ENCODE measurements around the gene IQGAP2. TPM values are rescaled to one million over a fixed set of nuclear protein-coding genes. Genes with fewer than 3 reads are reported as not detected.
"Not testable (repeated sequence)": the region's sequence is repeated elsewhere in the genome, so short reads cannot be mapped to it uniquely, and the experiment has no call there.

The IQGAP2 gene
- total RNA-seq, 2 experiments from 2014 or later: 62.7 to 72.1 TPM

GRCh38 chr5:76419597-76420298 is 16.7 kb downstream of the IQGAP2 start:
- peaks cover 3% of the 10 kb centered on the region for H3K4me1 Mint-ChIP-seq (ENCODE audit: low read depth)
- H3K27ac Mint-ChIP-seq: no peak overlapping the region
- CTCF ChIA-PET: no interaction called here

GRCh38 chr5:76422227-76422626 is 19.1 kb downstream of the IQGAP2 start:
- H3K27ac Mint-ChIP-seq: no peak overlapping the region
- H3K4me3 Mint-ChIP-seq: no peak overlapping the region
- H3K9me3 Mint-ChIP-seq (ENCODE audit: insufficient read depth): no peaks in the 10 kb centered on the region
- ATAC-seq (no peak), DNase-seq (no peak)
- H3K27me3 Mint-ChIP-seq (ENCODE audit: low read depth): no peaks in the 10 kb centered on the region
- H3K4me1 Mint-ChIP-seq (ENCODE audit: low read depth): peaks cover 17% of the 10 kb centered on the region
- POLR2A ChIA-PET: interaction anchor here (1.0 to 1.4 kb wide), 2 partner anchors 18 to 116 kb away, joined by 3 to 4 read pairs; no protein-coding TSS in a partner anchor
- CTCF ChIA-PET: interaction anchor here (1.2 kb wide), 1 partner anchor 11 kb away, joined by 3 read pairs; no protein-coding TSS in a partner anchor
- peaks cover 15% of the 10 kb centered on the region for H3K36me3 Mint-ChIP-seq (ENCODE audit: low read depth)

More at GRCh38 chr5:76419597-76420298, 16.7 kb downstream of the IQGAP2 start:
- Mint-ChIP-seq H3K27me3 (ENCODE audit: low read depth) (no peaks in the 10 kb centered on the region), H3K9me3 (ENCODE audit: insufficient read depth) (no peaks in the 10 kb centered on the region), H3K4me3 (no peak overlapping the region), H3K36me3 (ENCODE audit: low read depth) (peaks cover 8% of the 10 kb centered on the region)
- POLR2A ChIA-PET: no interaction called here
- DNase-seq (no peak), ATAC-seq (no peak)

GRCh38 chr5:76422742-76423141 is 19.7 kb downstream of the IQGAP2 start:
- Mint-ChIP-seq H3K27ac (no peak overlapping the region), H3K4me3 (no peak overlapping the region), H3K27me3 (ENCODE audit: low read depth) (no peaks in the 10 kb centered on the region), H3K36me3 (ENCODE audit: low read depth) (peaks cover 19% of the 10 kb centered on the region), H3K4me1 (ENCODE audit: low read depth) (peaks cover 17% of the 10 kb centered on the region), H3K9me3 (ENCODE audit: insufficient read depth) (no peaks in the 10 kb centered on the region)
- no peak for DNase-seq
- ATAC-seq: no peak
- ChIA-PET POLR2A (interaction anchor here (1.0 kb wide), 1 partner anchor 116 kb away, joined by 4 read pairs; no protein-coding TSS in a partner anchor), CTCF (no interaction called here)

- Mint-ChIP-seq H3K36me3 (ENCODE audit: low read depth) (peaks cover 18% of the 10 kb centered on the region), H3K4me3 (no peak overlapping the region), H3K27me3 (ENCODE audit: low read depth) (no peaks in the 10 kb centered on the region), H3K27ac (no peak overlapping the region), H3K9me3 (ENCODE audit: insufficient read depth) (no peaks in the 10 kb centered on the region), H3K4me1 (ENCODE audit: low read depth) (peaks cover 19% of the 10 kb centered on the region)
- ChIA-PET POLR2A (no interaction called here), CTCF (interaction anchor here (1.6 kb wide), 1 partner anchor 8 kb away, joined by 4 read pairs; no protein-coding TSS in a partner anchor)
- DNase-seq (no peak), ATAC-seq (no peak)
These were observed 22.1 kb downstream of the IQGAP2 start for GRCh38 chr5:76425146-76425545.

- Mint-ChIP-seq H3K36me3 (ENCODE audit: low read depth) (peaks cover 15% of the 10 kb centered on the region), H3K4me3 (no peak overlapping the region), H3K4me1 (ENCODE audit: low read depth) (peaks cover 19% of the 10 kb centered on the region), H3K9me3 (ENCODE audit: insufficient read depth) (no peaks in the 10 kb centered on the region), H3K27ac (no peak overlapping the region), H3K27me3 (ENCODE audit: low read depth) (no peaks in the 10 kb centered on the region)
- ChIA-PET POLR2A (interaction anchor here (0.6 kb wide), 1 partner anchor 73 kb away, joined by 4 read pairs; no protein-coding TSS in a partner anchor), CTCF (no interaction called here)
- ATAC-seq: no peak
- no peak for DNase-seq
These were observed 23.1 kb downstream of the IQGAP2 start for GRCh38 chr5:76425928-76426804.

- DNase-seq (no peak), ATAC-seq (no peak)
- ChIA-PET CTCF (interaction anchor here (1.3 kb wide), 1 partner anchor 116 kb away, joined by 3 read pairs; no protein-coding TSS in a partner anchor), POLR2A (interaction anchor here (0.6 kb wide), 1 partner anchor 28 kb away, joined by 3 read pairs; no protein-coding TSS in a partner anchor)
- Mint-ChIP-seq H3K4me3 (no peak overlapping the region), H3K27me3 (ENCODE audit: low read depth) (no peaks in the 10 kb centered on the region), H3K9me3 (ENCODE audit: insufficient read depth) (no peaks in the 10 kb centered on the region), H3K27ac (no peak overlapping the region), H3K36me3 (ENCODE audit: low read depth) (peaks cover 17% of the 10 kb centered on the region), H3K4me1 (ENCODE audit: low read depth) (peaks cover 19% of the 10 kb centered on the region)
These were observed 24.4 kb downstream of the IQGAP2 start for GRCh38 chr5:76427206-76428140.

- DNase-seq; H3K27me3 Mint-ChIP-seq (ENCODE audit: low read depth); H3K27ac Mint-ChIP-seq; H3K9me3 Mint-ChIP-seq (ENCODE audit: insufficient read depth); ATAC-seq; CTCF ChIA-PET; H3K4me3 Mint-ChIP-seq: not testable (repeated sequence)
- Mint-ChIP-seq H3K36me3 (ENCODE audit: low read depth) (peaks cover 18% of the 10 kb centered on the region), H3K4me1 (ENCODE audit: low read depth) (peaks cover 22% of the 10 kb centered on the region)
- POLR2A ChIA-PET: interaction anchor here (0.6 kb wide), 1 partner anchor 29 kb away, joined by 3 read pairs; no protein-coding TSS in a partner anchor
These were observed 25.5 kb downstream of the IQGAP2 start for GRCh38 chr5:76428550-76428949.

GRCh38 chr5:76433261-76433660 is 30.2 kb downstream of the IQGAP2 start:
- ChIA-PET POLR2A (no interaction called here), CTCF (interaction anchor here (1.5 kb wide), 2 partner anchors 9 to 11 kb away, joined by 3 to 4 read pairs; no protein-coding TSS in a partner anchor)
- ATAC-seq: no peak
- DNase-seq: no peak
- H3K4me1 Mint-ChIP-seq (ENCODE audit: low read depth): peaks cover 5% of the 10 kb centered on the region
- H3K9me3 Mint-ChIP-seq (ENCODE audit: insufficient read depth): peaks cover 8% of the 10 kb centered on the region
- H3K4me3 Mint-ChIP-seq: no peak overlapping the region
- H3K27me3 Mint-ChIP-seq (ENCODE audit: low read depth): no peaks in the 10 kb centered on the region
- peaks cover 13% of the 10 kb centered on the region for H3K36me3 Mint-ChIP-seq (ENCODE audit: low read depth)
- no peak overlapping the region for H3K27ac Mint-ChIP-seq

GRCh38 chr5:76437507-76437906 is 34.4 kb downstream of the IQGAP2 start:
- Mint-ChIP-seq H3K9me3 (ENCODE audit: insufficient read depth) (peaks cover 22% of the 10 kb centered on the region), H3K36me3 (ENCODE audit: low read depth) (peaks cover 33% of the 10 kb centered on the region)
- H3K4me3 Mint-ChIP-seq; ATAC-seq; POLR2A ChIA-PET; H3K27me3 Mint-ChIP-seq (ENCODE audit: low read depth); DNase-seq; H3K27ac Mint-ChIP-seq; H3K4me1 Mint-ChIP-seq (ENCODE audit: low read depth): not testable (repeated sequence)
- CTCF ChIA-PET: interaction anchor here (0.7 kb wide), 1 partner anchor 181 kb away, joined by 3 read pairs; no protein-coding TSS in a partner anchor

GRCh38 chr5:76438025-76438424 is 34.9 kb downstream of the IQGAP2 start:
- Mint-ChIP-seq H3K4me1 (ENCODE audit: low read depth) (peaks cover 3% of the 10 kb centered on the region), H3K27me3 (ENCODE audit: low read depth) (no peaks in the 10 kb centered on the region), H3K27ac (no peak overlapping the region), H3K9me3 (ENCODE audit: insufficient read depth) (peaks cover 22% of the 10 kb centered on the region), H3K36me3 (ENCODE audit: low read depth) (peaks cover 33% of the 10 kb centered on the region), H3K4me3 (no peak overlapping the region)
- POLR2A ChIA-PET: no interaction called here
- DNase-seq: no peak
- no peak for ATAC-seq
- CTCF ChIA-PET: interaction anchor here (0.7 kb wide), 1 partner anchor 182 kb away, joined by 3 read pairs; no protein-coding TSS in a partner anchor

GRCh38 chr5:76439201-76439600 is 36.1 kb downstream of the IQGAP2 start:
- CTCF ChIA-PET: no interaction called here
- no peak overlapping the region for H3K27ac Mint-ChIP-seq
- ATAC-seq (no peak), DNase-seq (no peak)
- H3K9me3 Mint-ChIP-seq (ENCODE audit: insufficient read depth): peaks cover 22% of the 10 kb centered on the region
- peaks cover 33% of the 10 kb centered on the region for H3K36me3 Mint-ChIP-seq (ENCODE audit: low read depth)
- POLR2A ChIA-PET: no interaction called here
- peaks cover 2% of the 10 kb centered on the region for H3K4me1 Mint-ChIP-seq (ENCODE audit: low read depth)
- no peaks in the 10 kb centered on the region for H3K27me3 Mint-ChIP-seq (ENCODE audit: low read depth)
- H3K4me3 Mint-ChIP-seq: no peak overlapping the region

Data from activated CD8-positive, alpha-beta T cell treated with anti-CD3 and anti-CD28 coated beads, Interleukin-2, amount 10 ng/mL, durations not matched to agents 7 days and 5 days (primary cell).